H9 (cell line): ENCODE results near the gene JAG2. TPM values are rescaled to one million over a fixed set of nuclear protein-coding genes. Genes with fewer than 3 reads are reported as not detected.

Experiments used
- DNase-seq: peaks from one replicate; pipeline ENCODE4 v3.0.0-alpha.2; 2017
- H2AFZ ChIP-seq: one replicate; pipeline ENCODE4 v1.6.1; 2013; ENCODE audit warnings: mild to moderate bottlenecking, low read length, control low read depth, moderate library complexity
- H2AK5ac ChIP-seq: 2 replicates; pipeline ENCODE4 v1.6.1; 2013; ENCODE audit warnings: low read length, control low read depth, mixed read lengths; ENCODE audit not compliant: insufficient read length
- H2BK120ac ChIP-seq: one replicate; pipeline ENCODE4 v1.6.1; 2013; ENCODE audit warnings: low read depth, mild to moderate bottlenecking, low read length, control low read depth, inconsistent platforms; ENCODE audit not compliant: poor library complexity, severe bottlenecking
- H2BK12ac ChIP-seq: 2 replicates; pipeline ENCODE4 v1.6.1; 2013; ENCODE audit warnings: low read length, control low read depth, mixed read lengths, low read depth; ENCODE audit not compliant: insufficient read length
- H2BK15ac ChIP-seq: 2 replicates; pipeline ENCODE4 v1.6.1; 2013; ENCODE audit warnings: low read depth, low read length, control low read depth
- H2BK20ac ChIP-seq: one replicate; pipeline ENCODE4 v1.6.1; 2013; ENCODE audit warnings: low read depth, mild to moderate bottlenecking, low read length, control low read depth, inconsistent platforms; ENCODE audit not compliant: poor library complexity, severe bottlenecking
- H2BK5ac ChIP-seq: 2 replicates; pipeline ENCODE4 v1.6.1; 2013; ENCODE audit warnings: low read length, control low read depth, mixed read lengths; ENCODE audit not compliant: insufficient read length
- H3K14ac ChIP-seq: 2 replicates; pipeline ENCODE4 v1.6.1; 2013; ENCODE audit warnings: low read length, control low read depth; ENCODE audit not compliant: insufficient read depth
- H3K18ac ChIP-seq: 2 replicates; pipeline ENCODE4 v1.6.1; 2013; ENCODE audit warnings: low read depth, mild to moderate bottlenecking, mixed read lengths, low read length, control low read depth; ENCODE audit not compliant: insufficient read length
- H3K23ac ChIP-seq: 2 replicates; pipeline ENCODE4 v1.6.1; 2013; ENCODE audit warnings: low read length, control low read depth, mixed read lengths, low read depth; ENCODE audit not compliant: insufficient read length
- H3K23me2 ChIP-seq: 2 replicates; pipeline ENCODE4 v1.6.1; 2013; ENCODE audit warnings: low read depth, mild to moderate bottlenecking, mixed read lengths, low read length, control low read depth; ENCODE audit not compliant: insufficient read length, poor library complexity, severe bottlenecking
- H3K27ac ChIP-seq: 2 replicates; pipeline ENCODE4 v1.5.1; 2013; ENCODE audit warnings: low read length, control low read depth, mixed read lengths, low read depth; ENCODE audit not compliant: insufficient read length
- H3K27me3 ChIP-seq: 2 replicates; pipeline ENCODE4 v1.6.1; 2013; ENCODE audit warnings: low read length, control low read depth, inconsistent platforms; ENCODE audit not compliant: insufficient read depth
- H3K4ac ChIP-seq: 2 replicates; pipeline ENCODE4 v1.6.1; 2013; ENCODE audit warnings: low read depth, mild to moderate bottlenecking, control low read depth, inconsistent platforms, low read length, moderate library complexity
- H3K4me1 ChIP-seq: 2 replicates; pipeline ENCODE4 v1.6.1; 2013; ENCODE audit warnings: low read length, control low read depth, inconsistent platforms; ENCODE audit not compliant: insufficient read depth
- H3K4me2 ChIP-seq: 2 replicates; pipeline ENCODE4 v1.6.1; 2013; ENCODE audit warnings: low read length, control low read depth, mixed read lengths; ENCODE audit not compliant: insufficient read length, insufficient read depth
- H3K56ac ChIP-seq: 2 replicates; pipeline ENCODE4 v1.6.1; 2013; ENCODE audit warnings: low read depth, mild to moderate bottlenecking, mixed read lengths, low read length, control low read depth; ENCODE audit not compliant: insufficient read length
- H3K79me1 ChIP-seq: 2 replicates; pipeline ENCODE4 v1.6.1; 2013; ENCODE audit warnings: low read depth, mild to moderate bottlenecking, moderate library complexity, low read length, control low read depth, inconsistent platforms; ENCODE audit not compliant: insufficient read depth, poor library complexity, severe bottlenecking
- H3K79me2 ChIP-seq: 2 replicates; pipeline ENCODE4 v1.6.1; 2013; ENCODE audit warnings: low read length, control low read depth, inconsistent platforms; ENCODE audit not compliant: insufficient read depth
- H3K9ac ChIP-seq: 2 replicates; pipeline ENCODE4 v1.6.1; 2013; ENCODE audit warnings: low read length, control low read depth, mixed read lengths; ENCODE audit not compliant: insufficient read length; ENCODE audit errors: extremely low read depth
- H3K9me3 ChIP-seq: one replicate; pipeline ENCODE4 v1.6.1; 2013; ENCODE audit warnings: low read depth, low read length, inconsistent platforms; ENCODE audit not compliant: control insufficient read depth
- H3T11ph ChIP-seq: one replicate; pipeline ENCODE4 v1.6.1; 2013; ENCODE audit warnings: mild to moderate bottlenecking, low read length, control low read depth, inconsistent platforms
- H4K20me1 ChIP-seq: one replicate; pipeline ENCODE4 v1.6.1; 2013; ENCODE audit not compliant: control insufficient read depth, insufficient read length, insufficient read depth
- H4K5ac ChIP-seq: 2 replicates; pipeline ENCODE4 v1.6.1; 2013; ENCODE audit warnings: low read depth, mild to moderate bottlenecking, mixed read lengths, low read length, control low read depth; ENCODE audit not compliant: insufficient read length
- H4K8ac ChIP-seq: replicated peaks from 2 replicates; pipeline ENCODE4 v1.6.1; 2013; ENCODE audit warnings: low read length, control low read depth, mixed read lengths, low read depth; ENCODE audit not compliant: insufficient read length
- H4K91ac ChIP-seq: 2 replicates; pipeline ENCODE4 v1.6.1; 2013; ENCODE audit warnings: low read depth, mild to moderate bottlenecking, moderate library complexity, mixed read lengths, low read length, control low read depth; ENCODE audit not compliant: insufficient read length
- H3K27ac Mint-ChIP-seq, 3 experiments: 2 replicates in 2 of 3; 3 replicates in 1 of 3; pipeline ENCODE4 v1.8.0; 2020 to 2021; ENCODE audit warnings: mixed read lengths in 3 of 3, mild to moderate bottlenecking in 1 of 3, moderate library complexity in 1 of 3
- H3K27me3 Mint-ChIP-seq: 2 replicates; pipeline ENCODE4 v1.8.0; 2021; ENCODE audit warnings: low read depth, mild to moderate bottlenecking, moderate library complexity, mixed read lengths
- H3K36me3 Mint-ChIP-seq, 3 experiments: 2 replicates in 2 of 3; 3 replicates in 1 of 3; pipeline ENCODE4 v1.8.0; 2020 to 2021; ENCODE audit warnings: low read depth in 3 of 3, mixed read lengths in 3 of 3; ENCODE audit not compliant: insufficient read depth in 1 of 3
- H3K4me1 Mint-ChIP-seq, 2 experiments: 2 replicates each; pipeline ENCODE4 v1.8.0; 2020; ENCODE audit warnings: mixed read lengths in 2 of 2
- H3K4me3 Mint-ChIP-seq, 2 experiments: 2 replicates in 1 of 2; 3 replicates in 1 of 2; pipeline ENCODE4 v1.8.0; 2020 to 2021; ENCODE audit warnings: mild to moderate bottlenecking in 2 of 2, mixed read lengths in 2 of 2, moderate library complexity in 1 of 2
- H3K9me3 Mint-ChIP-seq, 2 experiments: 2 replicates in 1 of 2; 3 replicates in 1 of 2; pipeline ENCODE4 v1.8.0; 2020; ENCODE audit warnings: mild to moderate bottlenecking in 2 of 2, mixed read lengths in 2 of 2, moderate library complexity in 1 of 2
- CTCF ChIP-seq: fragments of 200-600 bp; sonication (generic); conservative IDR thresholded peaks from 3 replicates; pipeline ENCODE4 v1.8.0; 2021; ENCODE audit warnings: antibody characterized with exemption, mild to moderate bottlenecking
- WGBS: extraction: QIAGEN DNeasy Blood & Tissue Kit; methylation state at CpG from one replicate; pipeline ENCODE4 v1.1.7; 2013; ENCODE audit warnings: missing lambda C conversion rate, low lambda C conversion rate, mixed read lengths; ENCODE audit not compliant: insufficient read length; ENCODE audit errors: extremely low coverage; 5-methylcytosine and 5-hydroxymethylcytosine counted together
- total RNA-seq: library from RNA; stranded (reverse); gene quantifications from 2 replicates; pipeline ENCODE4 v1.2.1, GENCODE V29; 2021

Gene JAG2
- total RNA-seq, 1 experiment from 2014 or later, result 11.4 TPM

GRCh38 chr14:105215602-105216001, 47.0 kb upstream of the JAG2 start:
- WGBS, result no CpG with 5 or more reads among the region's 3 CpGs
- Histone ChIP-seq H3K56ac (no peak overlapping the region), H3K79me1 (no peaks in the 10 kb centered on the region), H3K4me1 (no peaks in the 10 kb centered on the region), H2BK15ac (no peak overlapping the region), H3K79me2 (no peaks in the 10 kb centered on the region), H3K27ac (no peak overlapping the region), H2AK5ac (no peak overlapping the region), H2BK120ac (no peak overlapping the region), H2BK12ac (no peak overlapping the region), H4K8ac (no peak overlapping the region), H4K5ac (no peak overlapping the region), H3K23me2 (no peaks in the 10 kb centered on the region), H2BK20ac (no peak overlapping the region), H3K9me3 (no peaks in the 10 kb centered on the region), H3K9ac (no peak overlapping the region), H2AFZ (no peak overlapping the region), H3K4me2 (no peak overlapping the region), H3K27me3 (no peaks in the 10 kb centered on the region), H3K4ac (no peak overlapping the region), H3K14ac (no peak overlapping the region), H2BK5ac (no peak overlapping the region), H4K20me1 (no peaks in the 10 kb centered on the region), H3K23ac (no peak overlapping the region), H3K18ac (no peak overlapping the region), H4K91ac (no peak overlapping the region), H3T11ph (no peak overlapping the region)
- Mint-ChIP-seq H3K9me3 (no peaks in the 10 kb centered on the region; a peak in 1 of 5 replicates), H3K27ac (no peak overlapping the region), H3K36me3 (peaks cover 2 to 15% (median 14%) of the 10 kb centered on the region in 3 experiments; a peak in 6 of 7 replicates), H3K4me1 (no peaks in the 10 kb centered on the region), H3K4me3 (no peak overlapping the region), H3K27me3 (no peaks in the 10 kb centered on the region)
- no peak for DNase-seq
- no peak for TF ChIP-seq CTCF
